Measurements from ENCODE around the gene OR5B12.
"Not testable (repeated sequence)": the region's sequence is repeated elsewhere in the genome, so short reads cannot be mapped to it uniquely, and the experiment has no call there.

Gene OR5B12

DNA sequence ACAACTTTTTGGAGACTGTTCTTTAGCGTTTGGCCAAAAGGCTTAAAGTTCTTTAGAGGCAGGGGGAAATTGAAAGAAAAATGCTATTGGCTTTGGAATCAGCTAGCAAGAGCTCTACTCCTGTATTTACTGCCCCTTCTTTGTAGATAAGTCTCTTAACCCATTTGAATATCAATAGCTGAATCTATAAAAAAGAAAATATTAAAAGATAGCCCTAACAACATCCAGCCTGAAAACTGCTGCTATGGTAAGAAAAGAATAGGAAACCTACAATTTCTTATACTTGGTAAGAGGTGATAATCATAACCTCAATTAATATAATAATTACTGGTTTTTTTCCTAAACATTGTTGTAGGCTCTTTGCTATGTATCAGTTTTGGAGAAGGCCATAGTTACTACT lies at the start of gene OR5B12:
OR5B12 (minus strand) TSS at position 101 of the 400 bp plus-strand sequence. CDS start 2,085 bp downstream, outside the sequence.
- no peak for DNase-seq (ENCODE audit: low spot score)

DNA sequence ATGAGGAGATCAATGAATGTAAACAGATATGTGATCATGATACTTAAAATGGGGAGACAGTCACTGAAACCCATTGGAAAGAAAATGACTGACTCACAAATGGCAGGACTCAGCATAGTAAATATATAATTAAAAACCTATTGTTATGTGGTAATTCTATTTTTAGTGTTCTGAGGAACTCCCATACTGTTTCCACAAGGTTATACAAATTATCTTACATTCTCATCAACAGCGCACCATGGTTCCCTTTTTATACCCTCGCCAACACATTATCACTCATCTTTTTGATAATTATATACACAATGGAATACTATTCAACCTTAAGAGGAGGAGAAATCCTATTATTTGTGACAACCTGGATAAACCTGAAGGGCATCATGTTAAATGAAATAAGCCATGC lies 48.8 kb upstream of the OR5B12 start:
- no peak for DNase-seq (ENCODE audit: low spot score)

DNA sequence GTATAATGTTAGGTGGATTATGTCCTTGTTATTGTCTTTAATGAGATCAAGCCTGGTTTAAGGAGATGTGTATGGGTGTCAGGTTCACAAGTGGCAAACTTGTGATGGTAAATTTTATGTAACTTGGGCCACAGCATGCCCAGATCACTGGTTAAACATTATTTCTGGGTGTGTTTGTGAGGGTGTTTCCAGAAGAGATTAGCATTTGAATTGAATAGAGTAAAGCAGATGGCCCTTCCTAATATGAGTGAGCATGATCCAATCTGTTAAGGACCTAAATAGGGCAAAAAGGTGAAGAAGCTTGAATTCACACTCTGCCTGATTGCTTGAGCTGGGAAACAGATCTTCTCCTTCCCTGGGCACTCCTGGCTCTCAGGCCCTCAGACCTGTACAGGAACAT lies 45.1 kb upstream of the OR5B12 start:
- DNase-seq (ENCODE audit: low spot score), result no peak

DNA sequence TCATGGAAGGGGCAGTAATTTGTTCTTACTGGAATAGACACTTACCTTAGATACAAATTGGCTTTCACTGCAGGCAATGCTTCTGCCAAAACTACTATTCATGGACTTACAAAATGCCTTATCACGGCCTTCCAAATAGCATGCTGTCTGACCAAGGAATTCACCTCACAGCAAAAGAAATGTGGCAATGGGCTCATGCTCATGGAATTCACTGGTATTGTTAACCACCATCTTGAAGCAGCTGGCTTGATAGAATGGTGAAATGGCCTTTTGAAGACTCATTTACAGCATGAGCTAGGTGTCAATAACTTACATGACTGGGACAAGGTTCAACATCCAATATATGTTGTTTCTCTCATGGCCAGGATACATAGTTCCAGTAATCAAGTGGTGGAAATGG lies 43.9 kb upstream of the OR5B12 start:
- no peak for DNase-seq (ENCODE audit: low spot score)

DNA sequence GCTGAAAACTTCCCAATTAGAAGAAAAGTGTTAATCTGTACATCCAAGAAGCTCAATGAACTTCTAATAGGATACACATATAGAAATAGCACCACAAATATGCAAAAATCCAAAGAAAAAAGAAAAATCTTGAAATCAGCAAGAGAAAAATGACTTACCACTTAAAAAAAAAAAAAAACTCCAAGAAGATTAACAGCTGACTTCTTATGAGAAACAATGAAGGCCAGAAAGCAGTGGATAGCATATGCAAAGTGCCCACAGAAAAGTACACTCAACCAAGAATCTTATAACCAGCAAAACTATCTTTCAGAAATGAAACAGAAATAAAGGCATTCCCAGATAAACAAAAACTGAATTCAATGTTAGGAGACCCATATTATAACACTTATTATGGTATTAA lies 29.9 kb upstream of the OR5B12 start:
- DNase-seq (ENCODE audit: low spot score), result no peak

DNA sequence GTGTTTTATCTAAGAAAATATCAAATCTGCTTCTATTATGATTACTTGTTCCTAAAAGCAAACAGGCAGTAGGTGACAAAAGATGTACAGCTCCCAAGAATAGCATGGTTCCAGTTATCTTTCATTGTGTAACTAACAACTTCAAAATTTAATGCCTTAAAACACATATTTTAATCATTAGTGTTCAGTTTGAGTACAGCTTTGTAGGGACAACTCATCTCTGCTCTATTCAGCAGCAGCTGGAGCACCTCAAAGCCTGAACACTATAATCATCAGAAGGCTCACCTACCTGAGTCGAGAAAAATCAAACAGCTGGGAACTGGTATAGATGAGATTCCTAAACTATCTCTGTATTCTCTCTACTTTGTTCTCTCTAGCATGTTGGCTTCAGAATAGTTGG lies 24.3 kb upstream of the OR5B12 start:
- no peak for DNase-seq (ENCODE audit: low spot score)

DNA sequence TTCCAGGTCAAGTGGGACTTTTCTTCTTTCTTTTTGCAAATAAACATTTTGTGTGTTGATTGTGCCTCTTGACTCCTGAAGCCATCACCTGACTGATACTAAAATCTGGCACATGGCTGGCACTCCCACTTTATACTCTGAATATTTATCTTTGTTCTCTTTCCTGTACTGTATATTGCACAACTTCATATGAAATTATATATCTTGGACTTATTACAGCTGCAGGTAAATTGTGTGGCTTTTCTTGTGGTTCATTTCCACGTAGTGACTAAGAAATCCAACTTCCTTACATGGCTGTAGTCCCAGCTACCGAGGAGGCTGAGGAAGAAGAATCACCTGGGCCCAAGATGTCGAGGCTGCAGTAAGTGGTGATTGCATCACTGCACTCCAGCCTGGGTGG lies 23.7 kb upstream of the OR5B12 start:
- DNase-seq (ENCODE audit: low spot score), result no peak

DNA sequence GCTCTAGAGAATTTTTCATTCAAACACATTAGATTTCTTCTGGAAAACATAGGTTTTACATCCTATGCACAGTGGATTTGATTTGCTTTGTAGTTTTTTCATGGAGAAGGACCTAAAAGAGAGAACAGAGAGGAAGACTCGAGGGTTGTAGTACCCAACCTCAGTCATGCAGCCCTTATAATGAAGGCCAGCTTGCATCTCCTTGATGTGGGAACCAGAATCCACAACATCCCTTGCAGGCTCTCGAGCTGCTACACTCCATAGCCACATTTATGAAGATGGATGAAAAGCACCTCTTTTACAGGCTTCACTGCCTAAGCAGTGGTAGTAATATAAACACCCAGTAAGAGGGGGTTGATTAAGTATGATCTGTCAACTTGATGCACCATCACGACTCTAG lies 9.5 kb upstream of the OR5B12 start:
- DNase-seq (ENCODE audit: low spot score), result no peak

DNA sequence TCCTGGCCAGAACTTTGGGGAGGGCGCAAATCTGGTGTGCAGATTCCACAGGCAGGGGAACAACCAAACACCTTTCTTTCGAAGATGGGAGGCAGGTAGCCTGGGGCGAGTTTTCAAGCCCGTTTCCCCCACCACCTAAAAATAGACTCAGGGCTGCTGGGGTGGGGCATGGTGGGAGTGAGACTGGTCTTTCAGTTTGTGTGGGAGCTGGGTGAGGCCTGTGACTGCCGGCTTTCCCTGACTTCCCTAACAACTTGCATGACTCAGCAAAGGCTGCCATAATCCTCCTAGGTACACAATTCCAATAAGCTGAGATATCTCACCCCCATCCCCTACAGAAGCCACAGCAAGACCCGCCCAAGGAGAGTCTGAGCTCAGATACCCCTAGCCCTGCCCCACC lies 4.3 kb upstream of the OR5B12 start:
- no peak for DNase-seq (ENCODE audit: low spot score)

DNA sequence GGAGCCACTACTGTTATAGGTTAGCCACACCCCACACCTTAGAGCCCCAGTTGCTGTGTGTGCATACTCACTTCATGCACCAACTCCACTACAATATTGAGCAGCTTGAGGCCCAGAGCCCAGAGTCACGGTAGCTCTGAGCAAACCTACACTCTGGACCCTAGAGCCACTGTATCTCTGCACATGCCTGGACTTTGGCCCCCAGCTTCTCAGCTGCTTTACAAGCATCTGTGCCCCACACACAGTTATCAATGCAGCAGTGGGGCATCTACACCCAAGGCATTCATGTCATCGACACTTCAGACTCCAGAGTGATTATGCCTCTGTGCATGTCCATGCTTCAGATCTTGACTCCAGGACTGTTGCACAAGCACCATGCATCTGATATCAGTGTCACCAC lies 2.3 kb upstream of the OR5B12 start:
- DNase-seq (ENCODE audit: low spot score), result no peak

DNA sequence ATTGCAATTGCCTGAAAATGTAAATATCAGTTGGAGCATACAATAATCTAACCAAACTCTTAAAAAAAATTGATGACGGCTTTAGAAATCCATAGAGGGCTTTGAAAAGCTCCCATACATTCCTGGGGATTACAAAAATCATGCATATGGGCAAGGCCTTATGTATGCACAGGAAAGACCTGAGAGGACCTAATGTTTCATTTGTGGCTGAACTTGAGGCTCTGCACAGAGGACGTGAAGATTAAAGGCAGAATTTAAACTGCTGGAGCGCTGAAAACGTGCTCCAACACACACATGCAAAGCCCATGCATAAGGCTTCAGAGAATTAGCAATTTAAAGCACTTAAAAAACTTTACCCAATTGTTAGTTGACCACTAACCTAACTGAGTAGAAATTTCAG lies 3.5 kb downstream of the OR5B12 start:
- no peak for DNase-seq (ENCODE audit: low spot score)

DNA sequence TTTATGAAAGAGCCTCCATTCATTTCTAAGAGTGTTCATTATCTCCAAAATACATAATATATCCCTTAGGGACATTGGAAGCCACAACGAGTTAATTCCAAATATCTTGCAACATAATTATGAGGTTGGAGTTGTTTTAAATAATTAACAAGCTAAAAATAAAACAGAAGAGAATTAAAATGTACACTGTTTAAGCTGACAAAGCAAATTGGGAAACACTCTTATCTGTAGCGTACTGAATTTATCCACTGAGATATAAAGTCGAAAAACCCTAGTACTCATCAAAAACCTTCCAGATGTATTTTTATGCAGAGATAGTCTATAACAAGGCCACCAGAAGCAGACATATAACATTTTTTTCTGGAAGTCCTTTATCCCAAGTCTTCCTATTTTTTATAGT lies 7.8 kb downstream of the OR5B12 start:
- no peak for DNase-seq (ENCODE audit: low spot score)

DNA sequence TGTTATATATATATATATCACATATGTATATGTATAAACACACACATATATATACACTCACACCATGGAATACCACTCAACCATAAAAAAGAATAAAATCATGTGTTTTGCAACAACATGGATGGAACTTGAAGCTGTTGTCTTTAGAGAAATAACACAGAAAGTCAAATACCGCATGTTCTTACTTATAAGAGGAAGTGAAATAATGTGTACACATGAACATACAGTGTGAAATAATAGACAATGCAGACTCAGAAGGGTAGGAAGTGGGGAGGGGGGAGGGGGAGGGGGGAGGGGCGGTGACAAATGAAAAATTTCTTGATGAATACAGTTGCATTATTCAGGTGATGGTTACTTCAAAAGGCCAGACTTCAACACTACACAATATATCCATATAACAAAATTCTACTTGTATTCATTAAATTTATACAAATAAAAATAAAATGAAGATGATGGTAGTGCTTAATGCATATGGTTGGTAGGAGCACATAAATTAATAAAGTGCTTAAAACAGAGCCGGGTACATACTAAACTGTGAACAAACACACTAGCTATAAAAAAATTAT lies 8.3 kb downstream of the OR5B12 start:
- no peak for DNase-seq (ENCODE audit: low spot score)

DNA sequence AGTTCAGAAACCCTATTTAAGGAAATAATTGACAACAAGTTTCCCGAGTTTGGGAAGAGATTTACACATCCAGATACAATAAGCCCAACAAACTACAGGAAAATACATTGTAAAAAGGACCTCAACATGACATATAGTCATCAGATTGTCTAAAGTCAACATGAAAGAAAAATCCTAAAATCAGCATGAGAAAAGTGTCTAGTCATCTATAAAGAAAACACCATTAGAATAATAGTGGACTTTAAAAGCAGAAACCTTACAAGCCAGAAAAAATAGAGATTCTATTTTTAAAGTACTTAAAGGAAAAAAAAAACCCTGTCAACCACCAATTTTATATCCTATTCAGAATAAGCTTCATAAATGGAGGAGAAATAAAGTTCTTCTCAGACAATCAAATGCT lies 12.8 kb downstream of the OR5B12 start:
- no peak for DNase-seq (ENCODE audit: low spot score)

DNA sequence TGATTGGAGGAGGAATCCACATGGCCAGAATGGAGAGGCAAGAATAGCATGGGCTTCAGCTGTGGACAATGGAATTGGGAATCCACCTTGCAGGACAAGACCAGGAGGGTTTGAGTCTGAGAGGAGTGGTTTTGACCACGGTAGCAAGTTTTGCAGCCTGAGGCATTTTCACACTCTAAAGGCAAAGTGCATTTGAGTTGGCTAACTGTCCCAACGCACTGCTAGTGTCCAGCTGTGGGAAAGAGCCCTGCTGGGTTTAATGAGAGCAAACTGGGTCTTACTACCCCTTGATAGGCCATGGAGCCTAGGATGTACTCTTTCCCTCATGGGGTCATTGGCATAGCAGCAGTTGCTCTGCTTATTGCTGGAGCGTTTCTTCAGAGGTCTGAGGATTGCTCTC lies 14.0 kb downstream of the OR5B12 start, which contains the start of gene OR5B2:
OR5B2 (minus strand) TSS at position 101 of the 400 bp plus-strand sequence. CDS start 4,860 bp downstream, outside the sequence.
- no peak for DNase-seq (ENCODE audit: low spot score)

DNA sequence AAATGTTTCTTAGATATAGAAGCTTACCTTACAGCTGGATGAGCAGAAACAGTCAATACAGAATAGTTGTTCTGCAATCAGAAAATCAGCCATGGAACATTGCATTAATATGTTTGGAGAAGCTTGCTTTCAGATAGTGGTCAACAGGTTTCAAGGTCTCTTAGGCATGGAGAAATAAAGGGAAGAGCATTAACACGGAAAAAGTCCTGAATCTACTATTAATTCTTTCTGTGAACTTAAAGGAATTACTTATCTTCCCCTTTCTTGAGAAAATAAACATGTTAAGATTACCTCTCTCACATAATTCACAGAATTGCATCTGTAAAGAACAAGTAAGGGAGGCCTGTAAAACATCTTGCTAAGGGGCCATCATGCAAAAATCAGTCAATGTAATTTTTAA lies 35.3 kb downstream of the OR5B12 start, which contains the start of gene OR5B3:
OR5B3 (minus strand) TSS at position 101 of the 400 bp plus-strand sequence. CDS start 3,465 bp downstream, outside the sequence.
- no peak for DNase-seq (ENCODE audit: low spot score)

DNA sequence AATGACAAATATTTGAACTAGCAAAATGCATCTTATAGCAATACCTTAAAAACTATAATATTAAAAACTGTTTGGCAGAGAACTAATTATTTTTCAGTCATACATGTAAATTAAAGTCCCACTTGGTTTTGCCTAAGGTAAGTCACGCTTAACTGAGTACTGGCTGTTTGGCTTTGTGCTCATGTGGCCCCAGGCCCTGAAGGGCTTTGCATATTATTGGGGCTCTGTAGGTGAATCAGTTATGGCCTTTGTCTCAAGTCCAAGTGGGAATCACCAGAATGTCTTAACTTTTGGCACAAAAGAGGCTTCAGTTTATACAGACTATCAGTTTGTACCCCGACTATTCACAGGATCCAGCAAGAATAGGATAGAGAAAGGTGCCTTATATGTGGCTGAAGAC lies 42.4 kb downstream of the OR5B12 start:
- DNase-seq (ENCODE audit: low spot score), result not testable (repeated sequence)

DNA sequence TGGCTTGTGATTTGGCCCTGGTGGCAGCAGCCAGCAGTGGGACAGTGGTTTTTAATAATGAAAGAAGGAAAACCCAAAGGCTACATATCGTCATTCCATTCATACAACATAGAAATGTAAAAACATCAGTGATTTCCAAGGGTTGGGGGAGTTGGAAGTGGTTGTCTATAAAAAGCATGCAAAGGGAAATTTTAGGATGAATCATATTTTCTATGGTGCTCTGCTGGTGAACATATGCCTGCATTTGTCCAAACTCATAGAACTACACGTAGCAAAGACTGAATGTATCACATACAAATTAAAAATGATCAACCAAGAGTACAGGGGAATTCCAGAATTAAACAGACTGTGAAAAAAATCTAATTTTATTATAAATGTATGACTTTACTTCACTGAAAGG lies 46.5 kb downstream of the OR5B12 start:
- no peak for DNase-seq (ENCODE audit: low spot score)

DNA sequence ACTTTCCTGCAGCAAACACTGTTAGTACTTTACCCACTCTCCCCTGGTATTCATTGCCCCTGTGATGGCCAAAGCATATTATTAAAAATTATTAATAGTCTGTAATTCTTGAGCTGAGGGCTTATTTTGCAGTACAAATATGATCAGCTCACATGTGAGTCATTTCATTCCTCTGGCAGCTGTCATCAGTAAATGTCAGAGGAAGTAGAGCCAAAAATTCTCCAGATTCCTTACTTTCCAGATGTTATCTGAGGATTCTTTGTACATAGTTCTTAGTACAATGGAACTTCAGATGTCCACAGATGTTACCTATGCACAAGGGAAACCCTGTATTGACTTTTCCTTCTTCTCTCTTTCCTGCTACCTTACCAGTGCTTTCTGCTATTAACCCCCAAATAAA lies 47.8 kb downstream of the OR5B12 start:
- DNase-seq (ENCODE audit: low spot score), result no peak

DNA sequence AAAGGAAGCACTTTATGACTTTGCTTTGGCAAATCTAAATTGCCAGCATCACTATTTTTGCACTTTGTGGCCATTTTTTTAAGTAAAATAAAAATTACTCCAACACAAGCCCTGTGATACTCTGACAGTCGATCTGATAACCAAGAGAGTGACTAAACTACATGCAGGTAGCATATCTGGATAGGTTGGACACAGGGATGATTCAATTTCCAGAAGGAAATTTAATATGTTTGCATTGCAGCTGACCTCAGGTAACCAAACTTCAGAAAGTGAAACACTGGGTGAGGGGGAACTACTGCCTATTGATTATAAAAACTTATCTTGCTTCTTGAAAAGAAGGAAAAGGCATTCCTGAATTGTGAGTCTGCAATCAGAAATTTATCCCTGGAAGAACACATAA lies 49.3 kb downstream of the OR5B12 start:
- no peak for DNase-seq (ENCODE audit: low spot score)

DNA sequence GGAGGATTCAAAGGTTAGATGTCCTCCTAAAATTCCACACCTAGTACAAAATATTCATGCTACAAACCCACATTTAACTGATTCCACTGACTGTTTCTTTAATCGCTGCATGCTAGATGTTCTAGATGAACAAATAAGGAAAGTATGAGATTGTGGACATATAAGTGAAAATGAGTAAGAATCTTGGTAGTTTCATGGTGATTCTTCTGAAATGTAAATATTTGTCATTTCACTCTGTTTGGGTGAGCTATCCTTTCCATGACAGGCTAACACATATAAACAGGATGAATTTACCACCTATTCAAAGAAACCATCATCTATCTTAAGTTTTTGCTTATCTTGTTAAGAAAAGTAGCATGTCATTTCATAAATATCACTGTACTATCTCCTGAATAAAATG lies 50.2 kb downstream of the OR5B12 start:
- DNase-seq (ENCODE audit: low spot score), result no peak

DNA sequence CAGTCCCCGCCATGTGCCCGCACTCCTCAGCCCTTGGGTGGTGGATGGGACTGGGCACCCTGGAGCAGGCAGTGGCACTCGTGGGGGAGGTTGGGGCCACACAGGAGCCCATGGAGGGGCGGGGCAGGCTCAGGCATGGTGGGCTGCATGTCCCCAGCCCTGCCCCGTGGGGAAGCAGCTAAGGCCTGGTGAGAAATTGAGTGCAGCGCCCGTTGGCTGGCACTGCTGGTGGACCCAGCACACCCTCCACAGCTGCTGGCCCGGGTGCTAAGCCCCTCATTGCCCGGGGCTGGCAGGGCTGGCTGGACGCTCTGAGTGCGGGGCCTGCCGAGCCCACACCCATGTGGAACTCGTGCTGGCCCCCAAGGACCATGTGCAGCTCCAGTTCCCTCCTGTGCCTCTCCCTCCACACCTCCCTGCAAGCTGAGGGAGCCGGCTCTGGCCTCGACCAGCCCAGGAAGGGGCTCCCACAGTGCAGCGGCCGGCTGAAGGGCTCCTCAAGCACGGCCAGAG lies 51.4 kb downstream of the OR5B12 start:
- DNase-seq (ENCODE audit: low spot score), result no peak
